Mesenchymal stem cell (in vitro differentiated cells and primary cell): ENCODE measurements around the gene SEMA3C.

ENCODE experiments used
- DNase-seq: peaks from one replicate; pipeline ENCODE4 v3.0.0-alpha.2; 2013
- H2AFZ ChIP-seq: one replicate; pipeline ENCODE4 v1.6.1; 2013; ENCODE audit warnings: low read depth, mild to moderate bottlenecking, control low read depth, inconsistent platforms, low read length, moderate library complexity
- H2AK5ac ChIP-seq: 2 replicates; pipeline ENCODE4 v1.6.1; 2013; ENCODE audit warnings: low read length, moderate library complexity, mild to moderate bottlenecking, inconsistent platforms; ENCODE audit not compliant: severe bottlenecking
- H2BK120ac ChIP-seq: one replicate; pipeline ENCODE4 v1.6.1; 2013; ENCODE audit warnings: low read depth, mild to moderate bottlenecking, inconsistent platforms, low read length, moderate library complexity
- H2BK12ac ChIP-seq, 2 experiments: one replicate each; pipeline ENCODE4 v1.6.1; 2013; ENCODE audit warnings: inconsistent platforms in 2 of 2, low read length in 2 of 2, mild to moderate bottlenecking in 2 of 2, moderate library complexity in 2 of 2, control low read depth in 1 of 2
- H2BK15ac ChIP-seq: one replicate; pipeline ENCODE4 v1.6.1; 2013; ENCODE audit warnings: mild to moderate bottlenecking, low read depth, inconsistent platforms; ENCODE audit not compliant: poor library complexity, severe bottlenecking
- H2BK5ac ChIP-seq: 2 replicates; pipeline ENCODE4 v1.6.1; 2013; ENCODE audit warnings: low read depth, mild to moderate bottlenecking, low read length, control low read depth, inconsistent platforms; ENCODE audit not compliant: poor library complexity, severe bottlenecking
- H3K14ac ChIP-seq, 2 experiments: one replicate each; pipeline ENCODE4 v1.6.1; 2013; ENCODE audit warnings: inconsistent platforms in 2 of 2, low read length in 2 of 2, control low read depth in 1 of 2, mild to moderate bottlenecking in 1 of 2, moderate library complexity in 1 of 2
- H3K18ac ChIP-seq, 2 experiments: one replicate each; pipeline ENCODE4 v1.6.1; 2013; ENCODE audit warnings: inconsistent platforms in 2 of 2, low read length in 2 of 2, control low read depth in 1 of 2, low read depth in 1 of 2, mild to moderate bottlenecking in 1 of 2
- H3K23ac ChIP-seq, 2 experiments: one replicate each; pipeline ENCODE4 v1.6.1; 2013; ENCODE audit warnings: inconsistent platforms in 2 of 2, low read length in 2 of 2, mild to moderate bottlenecking in 2 of 2, moderate library complexity in 2 of 2, control low read depth in 1 of 2
- H3K27ac ChIP-seq: 2 replicates; pipeline ENCODE4 v1.5.1; 2013; ENCODE audit warnings: mild to moderate bottlenecking, moderate library complexity, low read length, control low read depth, inconsistent platforms; ENCODE audit not compliant: poor library complexity, severe bottlenecking
- H3K27me3 ChIP-seq, 2 experiments: 2 replicates each; pipeline versions ENCODE4 v1.6.1 to v1.7.0; 2013; ENCODE audit warnings: low read length in 2 of 2, mild to moderate bottlenecking in 2 of 2, moderate library complexity in 2 of 2, control low read depth in 1 of 2, inconsistent platforms in 1 of 2; ENCODE audit not compliant: control insufficient read depth in 1 of 2, insufficient read depth in 1 of 2
- H3K36me3 ChIP-seq, 2 experiments: 2 replicates each; pipeline versions ENCODE4 v1.6.1 to v1.7.0; 2013; ENCODE audit warnings: low read length in 2 of 2, control low read depth in 1 of 2, inconsistent platforms in 1 of 2, low read depth in 1 of 2, mild to moderate bottlenecking in 1 of 2; ENCODE audit not compliant: insufficient read depth in 2 of 2, control insufficient read depth in 1 of 2
- H3K4ac ChIP-seq, 2 experiments: one replicate each; pipeline ENCODE4 v1.6.1; 2013; ENCODE audit warnings: inconsistent platforms in 2 of 2, low read length in 2 of 2, mild to moderate bottlenecking in 2 of 2, moderate library complexity in 2 of 2, control low read depth in 1 of 2, low read depth in 1 of 2
- H3K4me1 ChIP-seq: 2 replicates; pipeline ENCODE4 v1.6.1; 2013; ENCODE audit warnings: low read depth, low read length, control low read depth; ENCODE audit not compliant: control insufficient read depth, insufficient read depth
- H3K4me2 ChIP-seq: 2 replicates; pipeline ENCODE4 v1.6.1; 2013; ENCODE audit warnings: low read length, mild to moderate bottlenecking, inconsistent platforms; ENCODE audit not compliant: poor library complexity, severe bottlenecking
- H3K4me3 ChIP-seq, 2 experiments: 2 replicates each; pipeline versions ENCODE4 v1.5.1 to v1.7.0; 2013; ENCODE audit warnings: low read length in 2 of 2, mild to moderate bottlenecking in 2 of 2, control low read depth in 1 of 2, low read depth in 1 of 2; ENCODE audit not compliant: insufficient read depth in 1 of 2
- H3K79me1 ChIP-seq: replicated peaks from 2 replicates; pipeline ENCODE4 v1.6.1; 2013; ENCODE audit warnings: mild to moderate bottlenecking, control low read depth, low read length, inconsistent platforms; ENCODE audit not compliant: poor library complexity, severe bottlenecking
- H3K9ac ChIP-seq: 2 replicates; pipeline ENCODE4 v1.7.0; 2013; ENCODE audit warnings: mild to moderate bottlenecking, low read length, moderate library complexity
- H3K9me3 ChIP-seq: 2 replicates; pipeline ENCODE4 v1.7.0; 2013; ENCODE audit warnings: mild to moderate bottlenecking, low read length; ENCODE audit not compliant: control insufficient read depth
- H4K8ac ChIP-seq: one replicate; pipeline ENCODE4 v1.6.1; 2013; ENCODE audit warnings: inconsistent platforms, mild to moderate bottlenecking, low read length, moderate library complexity
- H4K91ac ChIP-seq: one replicate; pipeline ENCODE4 v1.6.1; 2013; ENCODE audit warnings: mild to moderate bottlenecking, low read length, inconsistent platforms
- WGBS: methylation state at CpG from one replicate; pipeline ENCODE4 v1.1.7; 2013; ENCODE audit warnings: mixed read lengths; 5-methylcytosine and 5-hydroxymethylcytosine counted together

The SEMA3C gene

DNA sequence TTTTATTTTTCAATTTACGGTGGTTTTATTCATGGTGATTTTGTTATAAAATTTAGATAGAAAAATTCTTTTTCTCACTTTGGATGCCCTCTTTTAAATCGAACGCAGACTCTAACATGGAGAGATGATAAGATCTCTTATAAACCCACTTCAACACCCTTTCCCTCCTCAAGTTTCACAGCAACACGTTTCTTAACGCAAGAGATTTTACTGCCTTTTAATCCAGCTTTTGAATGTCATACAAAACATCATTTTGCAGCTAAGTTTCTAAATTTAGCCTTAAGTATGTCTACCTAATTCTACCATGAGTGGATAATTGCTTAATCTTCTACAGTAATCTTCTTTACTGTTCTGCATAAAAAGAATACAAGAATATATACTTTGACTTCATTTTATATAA, 70.0 kb downstream of the SEMA3C start:
- Histone ChIP-seq H2AFZ (no peak overlapping the region), H3K27me3 (no peaks in the 10 kb centered on the region), H3K4ac (no peak overlapping the region), H3K14ac (no peak overlapping the region), H2BK15ac (no peak overlapping the region), H4K8ac (no peak overlapping the region), H2BK5ac (no peak overlapping the region), H3K9me3 (no peaks in the 10 kb centered on the region), H2BK12ac (no peak overlapping the region), H4K91ac (no peak overlapping the region), H3K27ac (no peak overlapping the region), H3K79me1 (no peaks in the 10 kb centered on the region), H3K4me3 (no peak overlapping the region), H2AK5ac (no peak overlapping the region), H3K4me2 (no peak overlapping the region), H2BK120ac (no peak overlapping the region), H3K23ac (no peak overlapping the region), H3K18ac (no peak overlapping the region), H3K36me3 (peaks cover 3 to 68% of the 10 kb centered on the region in 2 experiments), H3K4me1 (peaks cover 4% of the 10 kb centered on the region), H3K9ac (no peak overlapping the region)
- WGBS: 91% methylated on average over 4 of the region's 5 CpGs
- no peak for DNase-seq

DNA sequence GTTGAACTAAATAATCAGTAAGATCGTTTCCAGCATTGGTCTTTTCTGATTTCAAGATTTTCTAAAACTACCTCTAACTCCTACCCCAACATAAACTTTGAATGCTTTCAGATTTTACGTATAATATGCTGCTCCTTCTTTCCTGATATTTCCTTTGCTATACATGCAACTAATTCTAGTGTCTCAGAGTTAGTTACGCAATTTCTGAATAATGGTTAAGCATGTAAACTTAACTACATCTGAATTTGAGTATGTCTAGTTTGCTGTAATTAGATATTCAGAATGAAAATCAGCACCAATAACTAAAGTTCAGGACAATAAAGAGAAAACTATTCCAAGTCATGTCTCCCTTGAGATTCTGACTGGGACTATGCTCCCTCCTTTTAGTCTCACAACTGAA, 71.0 kb downstream of the SEMA3C start:
- Histone ChIP-seq H2AFZ (no peak overlapping the region), H3K14ac (no peak overlapping the region), H3K4me3 (no peak overlapping the region), H3K4ac (no peak overlapping the region), H3K9me3 (no peaks in the 10 kb centered on the region), H3K27ac (no peak overlapping the region), H3K79me1 (no peaks in the 10 kb centered on the region), H3K23ac (no peak overlapping the region), H4K8ac (no peak overlapping the region), H4K91ac (no peak overlapping the region), H3K9ac (no peak overlapping the region), H3K4me2 (no peak overlapping the region), H2BK15ac (no peak overlapping the region), H2BK5ac (no peak overlapping the region), H3K36me3 (peaks cover 3 to 62% of the 10 kb centered on the region in 2 experiments), H3K27me3 (no peaks in the 10 kb centered on the region), H2BK12ac (no peak overlapping the region), H2AK5ac (no peak overlapping the region), H3K18ac (no peak overlapping the region), H2BK120ac (no peak overlapping the region), H3K4me1 (peaks cover 4% of the 10 kb centered on the region)
- no peak for DNase-seq
- WGBS: 100% methylated on average over 2 of the region's 3 CpGs

DNA sequence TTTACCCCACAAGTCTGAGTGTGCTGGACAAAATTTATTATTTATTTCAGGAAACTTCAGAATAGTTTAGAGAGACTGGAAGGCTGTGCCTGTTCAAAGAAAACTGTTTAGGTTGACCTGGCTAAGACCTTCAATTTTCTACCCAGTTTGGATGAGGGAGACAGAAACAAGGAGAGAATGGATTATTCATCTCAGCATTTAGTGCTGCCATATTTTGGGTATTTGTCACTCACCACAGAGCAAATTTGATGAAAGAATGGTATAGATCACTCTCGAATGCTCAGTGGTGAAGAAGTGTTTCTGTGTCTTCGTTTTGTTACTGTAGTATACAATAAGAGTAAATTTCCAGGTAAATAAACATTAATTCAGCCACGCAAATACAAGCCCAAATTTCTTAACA, 71.8 kb downstream of the SEMA3C start:
- no peak overlapping the region for H3K27ac ChIP-seq
- H2BK5ac ChIP-seq: no peak overlapping the region
- no peaks in the 10 kb centered on the region for H3K27me3 ChIP-seq
- no peak overlapping the region for H2BK120ac ChIP-seq
- no peak overlapping the region for H2AK5ac ChIP-seq
- no peak overlapping the region for H3K4ac ChIP-seq
- no peak overlapping the region for H3K18ac ChIP-seq
- H2AFZ ChIP-seq: no peak overlapping the region
- no peak overlapping the region for H3K4me2 ChIP-seq
- no peak overlapping the region for H3K9ac ChIP-seq
- H4K91ac ChIP-seq: no peak overlapping the region
- H2BK12ac ChIP-seq: no peak overlapping the region
- H3K4me3 ChIP-seq: no peak overlapping the region
- WGBS: 50% methylated on average over 1 of the region's 3 CpGs
- H3K36me3 ChIP-seq: peaks cover 3 to 64% of the 10 kb centered on the region in 2 experiments
- H3K14ac ChIP-seq: no peak overlapping the region
- no peak overlapping the region for H3K23ac ChIP-seq
- no peaks in the 10 kb centered on the region for H3K9me3 ChIP-seq
- peaks cover 4% of the 10 kb centered on the region for H3K4me1 ChIP-seq
- no peak overlapping the region for H4K8ac ChIP-seq
- DNase-seq: no peak
- H3K79me1 ChIP-seq: no peaks in the 10 kb centered on the region
- H2BK15ac ChIP-seq: no peak overlapping the region

DNA sequence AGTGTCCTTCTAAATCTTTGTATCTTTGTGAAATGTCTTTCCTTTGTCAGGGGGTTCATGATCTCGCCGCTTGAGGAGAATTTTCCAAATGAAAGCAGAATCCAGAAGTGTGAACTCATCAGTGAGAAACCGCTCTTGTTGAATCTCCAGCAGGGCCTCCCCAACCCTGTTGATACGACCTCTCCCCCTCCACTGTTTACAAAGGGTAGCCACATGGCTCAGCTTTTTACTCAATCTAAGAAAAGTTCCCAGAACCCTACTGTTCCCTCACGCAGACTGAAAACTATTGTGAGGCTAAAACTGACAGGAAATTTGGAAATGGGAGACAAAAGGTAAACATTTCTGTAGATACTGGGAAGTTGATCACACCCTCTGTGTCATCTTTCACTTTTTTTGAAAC, 73.9 kb downstream of the SEMA3C start:
- 75% methylated on average over 5 of the region's 5 CpGs for WGBS
- peak; percentile 49 for DNase-seq
- H4K91ac ChIP-seq: no peak overlapping the region
- no peak overlapping the region for H2BK15ac ChIP-seq
- H3K27me3 ChIP-seq: no peaks in the 10 kb centered on the region
- H2AFZ ChIP-seq: no peak overlapping the region
- H3K9ac ChIP-seq: no peak overlapping the region
- H3K36me3 ChIP-seq: peaks cover 3 to 58% of the 10 kb centered on the region in 2 experiments
- no peak overlapping the region for H3K23ac ChIP-seq
- H2BK120ac ChIP-seq: no peak overlapping the region
- no peak overlapping the region for H3K14ac ChIP-seq
- peak overlapping the region; percentile 50 for H3K27ac ChIP-seq
- peaks cover 3% of the 10 kb centered on the region for H3K4me1 ChIP-seq
- H2BK12ac ChIP-seq: no peak overlapping the region
- no peak overlapping the region for H3K4me3 ChIP-seq
- no peaks in the 10 kb centered on the region for H3K79me1 ChIP-seq
- H2AK5ac ChIP-seq: no peak overlapping the region
- H3K9me3 ChIP-seq: no peaks in the 10 kb centered on the region
- no peak overlapping the region for H4K8ac ChIP-seq
- H2BK5ac ChIP-seq: no peak overlapping the region
- H3K4me2 ChIP-seq: no peak overlapping the region
- H3K4ac ChIP-seq: no peak overlapping the region
- no peak overlapping the region for H3K18ac ChIP-seq
